ENCODE results near the gene CYP27A1.

The CYP27A1 gene

GRCh38 chr2:218812096-218812815, 30.3 kb downstream of the CYP27A1 start:
- DNase-seq = no peak

GRCh38 chr2:218812861-218813260, 30.9 kb downstream of the CYP27A1 start:
- no peak for DNase-seq

- DNase-seq = no peak
Observed at GRCh38 chr2:218813771-218814460, 32.0 kb downstream of the CYP27A1 start.

GRCh38 chr2:218814540-218815243, 32.7 kb downstream of the CYP27A1 start:
- no peak for DNase-seq

GRCh38 chr2:218815244-218815637, 33.3 kb downstream of the CYP27A1 start:
- DNase-seq = no peak

GRCh38 chr2:218815649-218816048, 33.7 kb downstream of the CYP27A1 start:
- no peak for DNase-seq

GRCh38 chr2:218816561-218817011, 34.6 kb downstream of the CYP27A1 start:
- DNase-seq = no peak

GRCh38 chr2:218819093-218819492, 37.1 kb downstream of the CYP27A1 start:
- no peak for DNase-seq

- no peak for DNase-seq
Observed at GRCh38 chr2:218820746-218821369, 38.9 kb downstream of the CYP27A1 start.

- no peak for DNase-seq
Observed at GRCh38 chr2:218821605-218822211, 39.8 kb downstream of the CYP27A1 start.

GRCh38 chr2:218822622-218823021, 40.7 kb downstream of the CYP27A1 start:
- no peak for DNase-seq

GRCh38 chr2:218823196-218823855, 41.4 kb downstream of the CYP27A1 start:
- no peak for DNase-seq

- no peak for DNase-seq
Observed at GRCh38 chr2:218824004-218824403, 42.1 kb downstream of the CYP27A1 start.

GRCh38 chr2:218826791-218827190, 44.8 kb downstream of the CYP27A1 start:
- DNase-seq = no peak

GRCh38 chr2:218827701-218828476, 45.9 kb downstream of the CYP27A1 start:
- no peak for DNase-seq

GRCh38 chr2:218828477-218828778, 46.5 kb downstream of the CYP27A1 start:
- DNase-seq = no peak

GRCh38 chr2:218829868-218830451, 48.0 kb downstream of the CYP27A1 start:
- DNase-seq = peak; percentile 63

- no peak for DNase-seq
Observed at GRCh38 chr2:218830526-218831306, 48.8 kb downstream of the CYP27A1 start.

GRCh38 chr2:218831378-218831990, 49.5 kb downstream of the CYP27A1 start, which contains the start of gene PRKAG3:
TSS of gene PRKAG3 (minus strand) at chr2:218831803.
- DNase-seq = no peak

GRCh38 chr2:218832081-218832480, 50.1 kb downstream of the CYP27A1 start:
- DNase-seq = no peak
